Measurements from ENCODE around the gene SPRYD3.
A peak's percentile ranks its signal among the peaks of the same experiment; 100 is the strongest.

SPRYD3 gene

GRCh38 chr12:53069621-53070410 is 9.4 kb downstream of the SPRYD3 start:
- Histone ChIP-seq H3K4me1 (ENCODE audit: control insufficient read depth in 5 of 5, insufficient read depth in 5 of 5, low read length in 5 of 5) (peaks cover 19 to 81% (median 78%) of the 10 kb centered on the region in 5 donors), H3K4me3 (ENCODE audit: low read depth in 1 of 5, low read length in 5 of 5) (no peak overlapping the region), H3K27ac (ENCODE audit: low read depth, low read length) (peak overlapping the region; percentile 72), H3K9ac (ENCODE audit: low read length in 5 of 5) (peak overlapping the region in 1 of 5 donors; percentile 37), H3K36me3 (ENCODE audit: control insufficient read depth in 5 of 5, insufficient read depth in 5 of 5, low read length in 5 of 5) (peaks cover 0 to 70% (median 37%) of the 10 kb centered on the region in 5 donors), H3K9me3 (ENCODE audit: control insufficient read depth in 5 of 5, low read length in 5 of 5) (no peaks in the 10 kb centered on the region), H3K27me3 (ENCODE audit: control insufficient read depth in 5 of 5, insufficient read depth in 4 of 5, low read length in 5 of 5) (peaks cover 0 to 3% (median 0%) of the 10 kb centered on the region in 5 donors)

- Histone ChIP-seq H3K27ac (ENCODE audit: low read depth, low read length) (peak overlapping the region; percentile 60), H3K4me3 (ENCODE audit: low read depth in 1 of 5, low read length in 5 of 5) (no peak overlapping the region), H3K27me3 (ENCODE audit: control insufficient read depth in 5 of 5, insufficient read depth in 4 of 5, low read length in 5 of 5) (peaks cover 0 to 3% (median 0%) of the 10 kb centered on the region in 5 donors), H3K9ac (ENCODE audit: low read length in 5 of 5) (peak overlapping the region in 1 of 5 donors; percentile 37), H3K9me3 (ENCODE audit: control insufficient read depth in 5 of 5, low read length in 5 of 5) (no peaks in the 10 kb centered on the region), H3K4me1 (ENCODE audit: control insufficient read depth in 5 of 5, insufficient read depth in 5 of 5, low read length in 5 of 5) (peaks cover 26 to 81% (median 78%) of the 10 kb centered on the region in 5 donors), H3K36me3 (ENCODE audit: control insufficient read depth in 5 of 5, insufficient read depth in 5 of 5, low read length in 5 of 5) (peaks cover 0 to 70% (median 37%) of the 10 kb centered on the region in 5 donors)
Observed at GRCh38 chr12:53068811-53069585, 10.2 kb downstream of the SPRYD3 start.

GRCh38 chr12:53067993-53068770 is 11.0 kb downstream of the SPRYD3 start:
- peaks cover 32 to 84% (median 80%) of the 10 kb centered on the region in 5 donors for H3K4me1 ChIP-seq (ENCODE audit: control insufficient read depth in 5 of 5, insufficient read depth in 5 of 5, low read length in 5 of 5)
- no peak overlapping the region for H3K4me3 ChIP-seq (ENCODE audit: low read depth in 1 of 5, low read length in 5 of 5)
- peaks cover 0 to 75% (median 41%) of the 10 kb centered on the region in 5 donors for H3K36me3 ChIP-seq (ENCODE audit: control insufficient read depth in 5 of 5, insufficient read depth in 5 of 5, low read length in 5 of 5)
- H3K27ac ChIP-seq (ENCODE audit: low read depth, low read length), result peak overlapping the region; percentile 60
- peak overlapping the region in 2 of 5 donors; percentile 6 to 42 for H3K9ac ChIP-seq (ENCODE audit: low read length in 5 of 5)
- peaks cover 0 to 3% (median 0%) of the 10 kb centered on the region in 5 donors for H3K27me3 ChIP-seq (ENCODE audit: control insufficient read depth in 5 of 5, insufficient read depth in 4 of 5, low read length in 5 of 5)
- H3K9me3 ChIP-seq (ENCODE audit: control insufficient read depth in 5 of 5, low read length in 5 of 5), result no peaks in the 10 kb centered on the region

DNA sequence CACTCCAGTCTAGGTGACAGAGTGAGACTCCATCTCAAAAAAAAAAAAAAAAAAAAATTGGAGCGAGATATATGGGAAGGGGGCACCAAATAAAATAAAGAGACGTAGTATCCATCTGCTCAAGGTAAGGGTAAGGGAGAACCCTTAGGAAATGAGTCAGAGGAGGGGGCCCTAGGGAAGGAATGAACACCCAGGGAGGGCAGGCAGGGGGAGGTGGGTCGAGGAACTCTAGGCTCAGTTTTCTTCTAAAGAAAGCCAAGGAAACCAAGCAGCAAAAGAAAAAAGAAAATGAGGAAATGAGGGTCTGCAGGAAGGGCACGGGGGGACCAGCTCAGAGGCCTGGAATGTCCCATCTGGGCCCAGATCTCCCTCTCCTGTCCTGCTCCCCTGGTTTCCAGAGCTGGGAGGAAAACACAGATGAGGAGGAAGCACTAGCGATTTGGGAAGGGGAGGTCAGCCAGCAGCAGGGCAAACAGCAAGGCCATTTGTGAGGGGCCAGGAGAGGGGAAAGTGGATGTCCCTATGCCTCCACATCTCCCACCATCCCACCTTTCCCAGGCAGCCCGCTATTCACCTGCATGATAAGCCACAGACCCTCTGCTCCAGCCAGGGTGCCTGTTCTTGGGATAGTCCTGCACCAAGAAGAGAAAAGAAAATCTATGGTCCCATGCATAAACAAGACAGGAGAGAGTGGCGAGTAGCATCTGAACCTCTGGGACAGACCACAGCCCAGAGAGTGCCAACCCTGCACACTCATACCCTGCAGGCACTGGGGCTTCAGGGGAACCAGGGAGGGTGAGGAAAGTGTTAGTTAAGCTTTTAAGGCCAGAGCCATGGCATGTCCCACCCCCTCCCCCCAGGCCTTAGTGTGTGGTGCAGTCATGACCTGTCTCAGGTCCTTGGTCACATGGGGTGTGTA is 11.9 kb downstream of the SPRYD3 start:
- peaks cover 31 to 84% (median 81%) of the 10 kb centered on the region in 5 donors for H3K4me1 ChIP-seq (ENCODE audit: control insufficient read depth in 5 of 5, insufficient read depth in 5 of 5, low read length in 5 of 5)
- no peak overlapping the region for H3K9ac ChIP-seq (ENCODE audit: low read length in 5 of 5)
- peak overlapping the region; percentile 93 for H3K27ac ChIP-seq (ENCODE audit: low read depth, low read length)
- peaks cover 0 to 78% (median 49%) of the 10 kb centered on the region in 5 donors for H3K36me3 ChIP-seq (ENCODE audit: control insufficient read depth in 5 of 5, insufficient read depth in 5 of 5, low read length in 5 of 5)
- H3K4me3 ChIP-seq (ENCODE audit: low read depth in 1 of 5, low read length in 5 of 5), result no peak overlapping the region
- peaks cover 0 to 3% (median 0%) of the 10 kb centered on the region in 5 donors for H3K27me3 ChIP-seq (ENCODE audit: control insufficient read depth in 5 of 5, insufficient read depth in 4 of 5, low read length in 5 of 5)
- no peaks in the 10 kb centered on the region for H3K9me3 ChIP-seq (ENCODE audit: control insufficient read depth in 5 of 5, low read length in 5 of 5)

DNA sequence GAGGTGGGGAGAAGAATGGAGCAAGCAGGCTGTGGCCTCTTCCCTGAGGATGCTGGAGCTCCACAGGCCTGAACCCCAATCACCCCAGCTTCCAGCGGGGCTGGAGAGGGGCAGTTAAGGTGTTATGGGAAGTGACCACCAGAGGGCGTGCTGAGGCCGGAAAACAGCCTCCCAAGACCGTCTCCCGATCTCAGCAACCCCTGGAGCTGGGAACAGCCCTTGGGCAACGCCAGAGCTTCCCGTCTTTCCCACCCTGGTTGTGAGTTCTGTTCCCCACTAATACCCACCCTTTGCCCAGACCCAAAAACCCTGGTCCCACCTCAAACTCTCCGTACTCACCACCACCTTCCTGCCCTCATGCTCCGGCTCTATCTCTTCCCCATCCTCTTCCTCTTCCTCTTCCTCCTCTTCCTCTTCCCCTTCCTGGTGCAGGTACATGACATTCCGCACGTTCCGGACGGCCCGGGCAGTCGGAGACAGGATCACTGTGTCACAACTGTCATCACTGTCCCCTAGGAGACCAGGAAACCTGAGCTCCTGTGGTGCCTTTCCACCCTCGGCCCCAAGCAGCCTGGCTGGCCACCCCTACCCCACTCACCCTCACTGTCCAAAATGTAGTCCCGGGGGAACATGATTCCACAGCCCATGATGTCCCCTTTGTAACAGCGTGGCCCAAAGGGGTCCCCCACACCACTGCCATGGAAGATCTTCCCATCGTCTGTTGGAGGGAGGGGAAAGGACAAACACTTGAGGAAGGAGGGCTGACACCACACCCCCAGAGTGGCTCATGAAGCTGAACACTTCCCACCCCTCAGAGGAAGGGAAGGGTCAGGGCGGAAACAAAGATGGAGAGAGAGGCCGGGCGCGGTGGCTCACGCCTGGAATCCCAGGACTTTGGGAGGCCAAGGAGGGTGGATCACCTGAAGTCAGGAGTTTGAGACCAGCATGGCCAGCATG is 12.9 kb downstream of the SPRYD3 start:
- H3K4me3 ChIP-seq (ENCODE audit: low read depth in 1 of 5, low read length in 5 of 5), result peak overlapping the region; percentile 47 to 68 (median 55)

GRCh38 chr12:53065470-53065869 is 13.7 kb downstream of the SPRYD3 start:
- H3K4me1 ChIP-seq (ENCODE audit: control insufficient read depth in 5 of 5, insufficient read depth in 5 of 5, low read length in 5 of 5), result peaks cover 32 to 84% (median 81%) of the 10 kb centered on the region in 5 donors
- peak overlapping the region in 3 of 5 donors; percentile 37 to 84 (median 49) for H3K9ac ChIP-seq (ENCODE audit: low read length in 5 of 5)
- H3K27ac ChIP-seq (ENCODE audit: low read depth, low read length), result peak overlapping the region; percentile 93
- H3K4me3 ChIP-seq (ENCODE audit: low read depth in 1 of 5, low read length in 5 of 5), result peak overlapping the region in 4 of 5 donors; percentile 48 to 68 (median 57)
- peaks cover 0 to 3% (median 0%) of the 10 kb centered on the region in 5 donors for H3K27me3 ChIP-seq (ENCODE audit: control insufficient read depth in 5 of 5, insufficient read depth in 4 of 5, low read length in 5 of 5)
- H3K9me3 ChIP-seq (ENCODE audit: control insufficient read depth in 5 of 5, low read length in 5 of 5), result no peaks in the 10 kb centered on the region
- peaks cover 0 to 89% (median 68%) of the 10 kb centered on the region in 5 donors for H3K36me3 ChIP-seq (ENCODE audit: control insufficient read depth in 5 of 5, insufficient read depth in 5 of 5, low read length in 5 of 5)

More for the DNA sequence above, 12.9 kb downstream of the SPRYD3 start:
- Histone ChIP-seq H3K27me3 (ENCODE audit: control insufficient read depth in 5 of 5, insufficient read depth in 4 of 5, low read length in 5 of 5) (peaks cover 0 to 3% (median 0%) of the 10 kb centered on the region in 5 donors), H3K27ac (ENCODE audit: low read depth, low read length) (peak overlapping the region; percentile 93), H3K9ac (ENCODE audit: low read length in 5 of 5) (peak overlapping the region in 3 of 5 donors; percentile 5 to 84 (median 55)), H3K36me3 (ENCODE audit: control insufficient read depth in 5 of 5, insufficient read depth in 5 of 5, low read length in 5 of 5) (peaks cover 0 to 87% (median 60%) of the 10 kb centered on the region in 5 donors), H3K9me3 (ENCODE audit: control insufficient read depth in 5 of 5, low read length in 5 of 5) (no peaks in the 10 kb centered on the region), H3K4me1 (ENCODE audit: control insufficient read depth in 5 of 5, insufficient read depth in 5 of 5, low read length in 5 of 5) (peaks cover 34 to 84% (median 81%) of the 10 kb centered on the region in 5 donors)

- peak overlapping the region in 3 of 5 donors; percentile 37 to 63 (median 49) for H3K9ac ChIP-seq (ENCODE audit: low read length in 5 of 5)
- no peaks in the 10 kb centered on the region for H3K9me3 ChIP-seq (ENCODE audit: control insufficient read depth in 5 of 5, low read length in 5 of 5)
- H3K36me3 ChIP-seq (ENCODE audit: control insufficient read depth in 5 of 5, insufficient read depth in 5 of 5, low read length in 5 of 5), result peaks cover 0 to 91% (median 74%) of the 10 kb centered on the region in 5 donors
- H3K4me1 ChIP-seq (ENCODE audit: control insufficient read depth in 5 of 5, insufficient read depth in 5 of 5, low read length in 5 of 5), result peaks cover 32 to 84% (median 81%) of the 10 kb centered on the region in 5 donors
- peaks cover 0 to 3% (median 0%) of the 10 kb centered on the region in 5 donors for H3K27me3 ChIP-seq (ENCODE audit: control insufficient read depth in 5 of 5, insufficient read depth in 4 of 5, low read length in 5 of 5)
- peak overlapping the region; percentile 93 for H3K27ac ChIP-seq (ENCODE audit: low read depth, low read length)
- peak overlapping the region in 4 of 5 donors; percentile 10 to 68 (median 57) for H3K4me3 ChIP-seq (ENCODE audit: low read depth in 1 of 5, low read length in 5 of 5)
Observed at GRCh38 chr12:53064613-53065436, 14.4 kb downstream of the SPRYD3 start.
